ENCODE measurements around the gene PDE4D.

DNA sequence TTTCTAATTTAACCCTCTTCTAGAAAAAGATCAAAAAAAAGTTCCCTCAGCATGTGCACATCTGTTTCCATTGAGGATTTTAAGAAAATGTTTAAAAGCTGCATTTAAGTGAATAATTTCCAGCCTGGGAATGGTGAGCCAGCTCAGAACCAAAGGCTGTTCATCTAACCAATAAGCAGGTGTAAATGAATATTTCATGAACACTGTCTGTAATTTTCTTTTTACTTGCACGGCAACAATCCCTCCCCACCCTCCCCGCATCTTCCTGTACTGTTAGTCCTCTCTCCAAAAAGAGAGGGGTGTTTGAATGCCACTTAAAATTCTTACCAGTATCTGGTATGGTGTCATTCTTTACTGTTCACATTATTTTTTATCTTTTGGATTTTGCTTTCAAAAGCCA, 425.6 kb downstream of the PDE4D start:
- TF ChIP-seq, protein P1, sequence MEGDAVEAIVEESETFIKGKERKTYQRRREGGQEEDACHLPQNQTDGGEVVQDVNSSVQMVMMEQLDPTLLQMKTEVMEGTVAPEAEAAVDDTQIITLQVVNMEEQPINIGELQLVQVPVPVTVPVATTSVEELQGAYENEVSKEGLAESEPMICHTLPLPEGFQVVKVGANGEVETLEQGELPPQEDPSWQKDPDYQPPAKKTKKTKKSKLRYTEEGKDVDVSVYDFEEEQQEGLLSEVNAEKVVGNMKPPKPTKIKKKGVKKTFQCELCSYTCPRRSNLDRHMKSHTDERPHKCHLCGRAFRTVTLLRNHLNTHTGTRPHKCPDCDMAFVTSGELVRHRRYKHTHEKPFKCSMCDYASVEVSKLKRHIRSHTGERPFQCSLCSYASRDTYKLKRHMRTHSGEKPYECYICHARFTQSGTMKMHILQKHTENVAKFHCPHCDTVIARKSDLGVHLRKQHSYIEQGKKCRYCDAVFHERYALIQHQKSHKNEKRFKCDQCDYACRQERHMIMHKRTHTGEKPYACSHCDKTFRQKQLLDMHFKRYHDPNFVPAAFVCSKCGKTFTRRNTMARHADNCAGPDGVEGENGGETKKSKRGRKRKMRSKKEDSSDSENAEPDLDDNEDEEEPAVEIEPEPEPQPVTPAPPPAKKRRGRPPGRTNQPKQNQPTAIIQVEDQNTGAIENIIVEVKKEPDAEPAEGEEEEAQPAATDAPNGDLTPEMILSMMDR (IDR thresholded peaks at IDR 0.05) = no peak
- no peak for TF ChIP-seq POLR2A (IDR thresholded peaks at IDR 0.05)
